Spleen (tissue), 11 donors: ENCODE measurements around the gene EIF3K. TPM values are rescaled to one million over a fixed set of nuclear protein-coding genes. Genes with fewer than 3 reads are reported as not detected.

ENCODE experiments used
- DNase-seq: peaks from one replicate; pipeline ENCODE4 v3.0.0-alpha.2; 2020
- H3K27ac ChIP-seq, 8 donors: fragments of 200-600 bp; sonication (generic) in 7 of 8; 1 replicate in 4 of 8; 2 replicates in 4 of 8; pipeline versions ENCODE4 v1.5.0 to v1.8.0; 2016 to 2021; ENCODE audit warnings: inconsistent platforms in 4 of 8, mild to moderate bottlenecking in 4 of 8, moderate library complexity in 1 of 8
- H3K27me3 ChIP-seq, 7 donors: fragments of 200-600 bp; sonication (generic) in 6 of 7; replicated peaks in 1 of 7; 1 replicate in 4 of 7; 2 replicates in 3 of 7; pipeline versions ENCODE4 v1.5.0 to v1.8.0; 2016 to 2021; ENCODE audit warnings: inconsistent platforms in 3 of 7, mild to moderate bottlenecking in 1 of 7
- H3K36me3 ChIP-seq, 6 donors: fragments of 200-600 bp; sonication (generic) in 5 of 6; 1 replicate in 4 of 6; 2 replicates in 2 of 6; pipeline versions ENCODE4 v1.5.0 to v1.8.0; 2016 to 2021; ENCODE audit warnings: inconsistent platforms in 2 of 6
- H3K4me1 ChIP-seq, 6 donors: fragments of 200-600 bp; sonication (generic) in 5 of 6; 1 replicate in 3 of 6; 2 replicates in 3 of 6; pipeline versions ENCODE4 v1.5.0 to v1.8.0; 2016 to 2021; ENCODE audit warnings: inconsistent platforms in 3 of 6
- H3K4me3 ChIP-seq, 8 donors: fragments of 200-600 bp; sonication (generic) in 7 of 8; 1 replicate in 4 of 8; 2 replicates in 4 of 8; pipeline versions ENCODE4 v1.5.0 to v1.8.0; 2016 to 2021; ENCODE audit warnings: inconsistent platforms in 4 of 8, mild to moderate bottlenecking in 4 of 8, moderate library complexity in 2 of 8
- H3K9me3 ChIP-seq, 8 donors: fragments of 200-600 bp; sonication (generic) in 7 of 8; 1 replicate in 4 of 8; 2 replicates in 4 of 8; pipeline versions ENCODE4 v1.5.0 to v1.8.0; 2016 to 2021; ENCODE audit warnings: inconsistent platforms in 4 of 8
- CTCF ChIP-seq, 11 experiments: fragments of 200-600 bp in 7 of 11; fragments of 450-650 bp in 4 of 11; sonication (generic) in 4 of 11; IDR thresholded peaks in 8 of 11; conservative IDR thresholded peaks in 3 of 11; 1 replicate in 7 of 11; 2 replicates in 4 of 11; pipeline versions ENCODE4 v1.4.0 to v1.8.0; 2016 to 2021; ENCODE audit warnings: antibody characterized with exemption in 11 of 11, inconsistent platforms in 4 of 11, mild to moderate bottlenecking in 1 of 11
- POLR2A ChIP-seq, 3 donors: fragments of 450-650 bp; IDR thresholded peaks; one replicate each; pipeline ENCODE4 v1.5.1; 2017; ENCODE audit warnings: antibody characterized with exemption in 3 of 3, mild to moderate bottlenecking in 1 of 3
- POLR2AphosphoS5 ChIP-seq, 3 donors: sonication (generic); formaldehyde crosslinking; IDR thresholded peaks; one replicate each; pipeline ENCODE4 v1.5.1; 2017; ENCODE audit warnings: antibody characterized with exemption in 3 of 3
- WGBS, 5 donors: extraction: QIAGEN DNeasy Blood & Tissue Kit in 3 of 5; methylation state at CpG; one replicate each; pipeline versions ENCODE4 v1.1.5 to v1.1.7; 2013 to 2018; 5-methylcytosine and 5-hydroxymethylcytosine counted together
- intact Hi-C: fragments of 100-400 bp; cut with DNase I; formaldehyde crosslinking; loops from one replicate; pipeline ENCODE4 v1.15.0; 2023; ENCODE audit warnings: low total_unique reads
- polyA plus RNA-seq, 3 donors: library from polyadenylated mRNA; stranded (reverse); fragments of 200-250 nt; gene quantifications; one replicate each; pipeline ENCODE4 v1.2.1, GENCODE V29; 2013
- total RNA-seq, 7 donors: library from RNA; depleted of rRNA in 3 of 7; stranded (reverse); fragments of >200 nt in 3 of 7; fragmentation: NEBNext Ultra II Directional in 4 of 7; extraction: Animal tissue kit (Norgen Biotek cat#: 25700) in 4 of 7; gene quantifications; one replicate each; pipeline versions ENCODE4 v1.1.0 to v1.2.1, GENCODE V29; 2016 to 2021
- donor health status: healthy with polysubstance abuse.
- donor health status: DM: no; HTN: no; CAD: no; lungs with moderate emphysema.
- donor health status: DM: no; HTN: no; CAD: no.
- donor health status: Bipolar disorder and iron deficiency.
- donor health status: healthy.
- donor health status: DM: no; HTN: no; CAD: no.
- donor health status: DM: yes; HTN: yes; CAD: no.

Gene EIF3K
- total and polyA plus RNA-seq, 10 donors, result 232 to 538 (median 302) TPM

GRCh38 chr19:38665950-38666662, 47.1 kb downstream of the EIF3K start:
- DNase-seq, result peak; percentile 78

GRCh38 chr19:38666663-38667511, 47.9 kb downstream of the EIF3K start:
- 27 to 37% (median 33%) methylated on average over 10 of the region's 10 CpGs for WGBS, 5 donors
- TF ChIP-seq POLR2A (IDR thresholded peaks at IDR 0.05), result no peak
- TF ChIP-seq CTCF (IDR thresholded peaks at IDR 0.05 in 8 of 11, conservative IDR thresholded peaks at IDR 0.05 in 3 of 11), result no peak
- peak in 1 of 3 donors; percentile 85 for TF ChIP-seq POLR2AphosphoS5 (IDR thresholded peaks at IDR 0.05)
- intact Hi-C loops, result no loop called here
- H3K36me3 ChIP-seq, result peaks cover 0 to 14% (median 0%) of the 10 kb centered on the region in 6 donors
- peak; percentile 62 for DNase-seq
- peaks cover 79 to 100% (median 100%) of the 10 kb centered on the region in 6 donors for H3K4me1 ChIP-seq
- H3K4me3 ChIP-seq, result peak overlapping the region in 1 of 8 donors; percentile 34
- H3K9me3 ChIP-seq, result no peaks in the 10 kb centered on the region
- H3K27ac ChIP-seq, result peak overlapping the region; percentile 76 to 94 (median 92)
- H3K27me3 ChIP-seq, result no peaks in the 10 kb centered on the region

More at GRCh38 chr19:38665950-38666662, 47.1 kb downstream of the EIF3K start:
- peak overlapping the region; percentile 82 to 94 (median 92) for H3K27ac ChIP-seq
- TF ChIP-seq CTCF (IDR thresholded peaks at IDR 0.05 in 8 of 11, conservative IDR thresholded peaks at IDR 0.05 in 3 of 11), result no peak
- no peak for TF ChIP-seq POLR2A (IDR thresholded peaks at IDR 0.05)
- TF ChIP-seq POLR2AphosphoS5 (IDR thresholded peaks at IDR 0.05), result peak; percentile 32 to 62 (median 54)
- peaks cover 0 to 21% (median 0%) of the 10 kb centered on the region in 6 donors for H3K36me3 ChIP-seq
- no peaks in the 10 kb centered on the region for H3K9me3 ChIP-seq
- intact Hi-C loops, result no loop called here
- peaks cover 83 to 100% (median 100%) of the 10 kb centered on the region in 6 donors for H3K4me1 ChIP-seq
- peak overlapping the region in 1 of 8 donors; percentile 34 for H3K4me3 ChIP-seq
- no peaks in the 10 kb centered on the region for H3K27me3 ChIP-seq
- 52 to 64% (median 56%) methylated on average over 19 of the region's 19 CpGs for WGBS, 5 donors

- H3K27ac ChIP-seq, result peak overlapping the region; percentile 76 to 94 (median 92)
- H3K36me3 ChIP-seq, result peaks cover 0 to 13% (median 0%) of the 10 kb centered on the region in 6 donors
- no peaks in the 10 kb centered on the region for H3K27me3 ChIP-seq
- 13 to 22% (median 17%) methylated on average over 8 of the region's 8 CpGs for WGBS, 5 donors
- DNase-seq, result peak; percentile 13
- intact Hi-C loops, result no loop called here
- H3K4me3 ChIP-seq, result peak overlapping the region in 1 of 8 donors; percentile 34
- peaks cover 73 to 100% (median 96%) of the 10 kb centered on the region in 6 donors for H3K4me1 ChIP-seq
- H3K9me3 ChIP-seq, result no peaks in the 10 kb centered on the region
- TF ChIP-seq CTCF (IDR thresholded peaks at IDR 0.05 in 8 of 11, conservative IDR thresholded peaks at IDR 0.05 in 3 of 11), result no peak
- TF ChIP-seq POLR2AphosphoS5 (IDR thresholded peaks at IDR 0.05), result no peak
- no peak for TF ChIP-seq POLR2A (IDR thresholded peaks at IDR 0.05)
Measured at GRCh38 chr19:38667661-38668171, 48.7 kb downstream of the EIF3K start.
